Measurements from ENCODE around the gene NPFF. TPM values are rescaled to one million over a fixed set of nuclear protein-coding genes. Genes with fewer than 3 reads are reported as not detected.

NPFF gene
- total and polyA plus RNA-seq, 10 donors = 0.49 to 2.0 (median 1.3) TPM; not detected in 7

DNA sequence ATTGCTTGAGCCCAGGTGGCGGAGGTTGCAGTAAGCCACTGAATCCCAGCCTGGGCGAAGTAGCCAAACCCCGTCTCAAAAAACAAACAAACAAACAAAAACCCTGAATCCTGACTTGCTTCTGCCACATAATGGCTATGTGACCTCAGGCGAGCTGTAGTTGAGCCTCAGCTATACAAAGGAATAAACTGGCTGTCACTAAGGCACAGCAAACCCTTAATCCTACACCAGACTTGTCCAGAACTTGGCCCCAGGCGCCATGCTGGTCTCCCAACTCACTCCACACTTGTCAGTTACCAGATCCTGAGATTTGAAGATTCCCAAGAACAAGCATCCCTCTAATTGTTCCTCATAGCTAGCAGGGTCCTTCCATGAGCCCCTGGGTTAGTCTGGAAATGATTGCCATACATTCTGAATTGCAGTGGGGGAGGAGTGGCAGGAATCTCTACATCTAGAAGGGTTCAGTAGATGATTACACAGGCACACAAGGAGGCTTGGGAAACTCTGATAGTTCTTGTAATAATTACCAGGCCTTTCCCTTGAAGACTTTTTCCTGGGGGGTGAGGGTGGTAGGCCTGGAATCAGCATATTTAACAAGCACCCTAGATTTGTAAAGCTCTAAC, 17.9 kb downstream of the NPFF start:
- TF ChIP-seq POLR2AphosphoS5 (IDR thresholded peaks at IDR 0.05) (peak in 1 of 3 donors; percentile 10), POLR2A (IDR thresholded peaks at IDR 0.05) (no peak)
- intact Hi-C loops (cut with DNase I; ENCODE audit: low total_unique reads) = no loop called here
- no peak for DNase-seq
- Histone ChIP-seq H3K36me3 (peaks cover 0 to 40% (median 26%) of the 10 kb centered on the region in 6 donors), H3K27ac (no peak overlapping the region), H3K9me3 (no peaks in the 10 kb centered on the region), H3K4me1 (peaks cover 12 to 38% (median 23%) of the 10 kb centered on the region in 6 donors), H3K27me3 (replicated peaks in 1 of 7) (no peaks in the 10 kb centered on the region), H3K4me3 (no peak overlapping the region)
- 93 to 97% (median 95%) methylated on average over 5 of the region's 5 CpGs for WGBS, 5 donors

DNA sequence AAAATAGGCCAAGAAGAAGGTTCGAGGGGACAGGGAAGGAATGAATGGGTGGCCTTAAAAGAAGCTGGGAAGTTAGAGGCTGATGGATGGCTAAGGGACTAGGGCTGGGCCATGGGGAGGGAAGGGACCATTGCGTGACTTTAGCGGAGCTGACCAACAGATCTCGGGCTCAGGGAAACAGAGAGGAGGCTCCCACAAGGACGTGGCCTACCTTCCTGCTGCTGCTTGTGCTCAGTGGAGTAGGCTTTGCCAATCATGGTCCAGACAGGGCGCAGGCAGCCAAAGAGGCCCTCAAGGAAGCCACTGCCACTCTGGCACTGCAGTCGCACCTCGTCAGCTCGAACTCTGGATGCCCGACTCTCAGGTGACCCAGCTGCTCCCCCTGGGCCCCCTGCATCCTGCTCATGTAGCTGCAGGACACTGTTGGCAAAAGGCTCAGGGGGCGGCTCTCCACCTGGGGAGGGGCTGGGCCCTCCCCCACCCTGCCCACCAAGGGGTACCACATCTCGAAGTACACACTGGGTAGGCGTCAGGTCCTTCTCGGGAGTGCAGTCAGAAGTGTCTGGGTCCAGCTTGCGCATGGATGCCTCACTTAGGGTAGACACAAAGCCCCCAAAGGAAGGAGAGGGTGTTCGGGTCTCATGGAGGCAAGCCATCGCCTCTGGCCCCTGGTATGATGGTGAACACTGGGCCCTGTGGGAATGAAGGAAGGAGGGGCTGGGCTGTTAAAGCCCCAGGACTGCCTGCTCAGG, 20.4 kb downstream of the NPFF start:
- Histone ChIP-seq H3K9me3 (no peaks in the 10 kb centered on the region), H3K4me3 (no peak overlapping the region), H3K4me1 (peaks cover 0 to 20% (median 2%) of the 10 kb centered on the region in 6 donors), H3K27ac (peak overlapping the region in 1 of 8 donors; percentile 36), H3K27me3 (replicated peaks in 1 of 7) (no peaks in the 10 kb centered on the region), H3K36me3 (peaks cover 0 to 65% (median 47%) of the 10 kb centered on the region in 6 donors)
- TF ChIP-seq POLR2A (IDR thresholded peaks at IDR 0.05) (no peak), POLR2AphosphoS5 (IDR thresholded peaks at IDR 0.05) (peak; percentile 26 to 72 (median 40))
- TF ChIP-seq, protein P1, sequence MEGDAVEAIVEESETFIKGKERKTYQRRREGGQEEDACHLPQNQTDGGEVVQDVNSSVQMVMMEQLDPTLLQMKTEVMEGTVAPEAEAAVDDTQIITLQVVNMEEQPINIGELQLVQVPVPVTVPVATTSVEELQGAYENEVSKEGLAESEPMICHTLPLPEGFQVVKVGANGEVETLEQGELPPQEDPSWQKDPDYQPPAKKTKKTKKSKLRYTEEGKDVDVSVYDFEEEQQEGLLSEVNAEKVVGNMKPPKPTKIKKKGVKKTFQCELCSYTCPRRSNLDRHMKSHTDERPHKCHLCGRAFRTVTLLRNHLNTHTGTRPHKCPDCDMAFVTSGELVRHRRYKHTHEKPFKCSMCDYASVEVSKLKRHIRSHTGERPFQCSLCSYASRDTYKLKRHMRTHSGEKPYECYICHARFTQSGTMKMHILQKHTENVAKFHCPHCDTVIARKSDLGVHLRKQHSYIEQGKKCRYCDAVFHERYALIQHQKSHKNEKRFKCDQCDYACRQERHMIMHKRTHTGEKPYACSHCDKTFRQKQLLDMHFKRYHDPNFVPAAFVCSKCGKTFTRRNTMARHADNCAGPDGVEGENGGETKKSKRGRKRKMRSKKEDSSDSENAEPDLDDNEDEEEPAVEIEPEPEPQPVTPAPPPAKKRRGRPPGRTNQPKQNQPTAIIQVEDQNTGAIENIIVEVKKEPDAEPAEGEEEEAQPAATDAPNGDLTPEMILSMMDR (IDR thresholded peaks at IDR 0.05 in 8 of 11, conservative IDR thresholded peaks at IDR 0.05 in 3 of 11) = no peak
- no peak for DNase-seq
- WGBS, 5 donors = 81 to 91% (median 83%) methylated on average over 10 to 17 of the region's 17 CpGs
- intact Hi-C loops (cut with DNase I; ENCODE audit: low total_unique reads) = no loop called here

DNA sequence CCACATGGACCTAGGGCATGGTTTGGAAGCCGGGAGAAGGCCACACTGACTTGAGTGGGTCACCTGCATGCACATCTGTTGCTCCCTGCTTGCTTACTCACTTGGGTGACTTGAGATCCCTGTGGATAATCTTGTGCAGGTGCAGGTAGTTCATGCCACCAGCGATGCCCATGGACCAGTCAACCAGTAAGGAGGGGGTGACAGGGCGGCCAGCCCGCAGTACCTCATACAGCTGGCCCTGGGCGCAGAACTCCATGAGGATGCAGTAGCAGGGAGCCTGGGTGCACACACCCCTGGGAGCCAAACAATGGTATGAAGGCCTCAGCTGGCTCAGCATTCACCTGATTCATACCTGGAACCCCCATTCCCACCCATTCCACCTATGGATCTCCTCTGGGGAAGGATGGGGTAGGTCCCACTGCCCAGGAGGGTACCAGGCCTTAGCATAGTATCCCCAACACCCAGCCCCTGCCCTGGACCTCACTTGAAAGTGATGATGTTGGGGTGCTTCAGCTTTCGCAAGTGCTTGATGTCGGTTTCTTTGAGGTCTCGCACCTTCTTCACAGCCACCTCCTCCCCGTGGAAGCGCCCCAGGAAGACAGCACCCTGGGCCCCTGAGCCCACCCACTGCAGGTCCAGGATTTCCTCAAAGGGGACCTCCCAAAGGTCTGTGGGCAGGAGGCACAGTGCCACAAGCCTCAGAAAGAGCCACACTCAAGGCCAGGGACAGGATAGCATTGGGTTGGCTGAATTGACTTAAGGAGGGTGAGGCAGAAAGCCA, 21.1 kb downstream of the NPFF start:
- Histone ChIP-seq H3K36me3 (peaks cover 0 to 72% (median 55%) of the 10 kb centered on the region in 6 donors), H3K9me3 (no peaks in the 10 kb centered on the region), H3K4me3 (no peak overlapping the region), H3K27ac (peak overlapping the region in 1 of 8 donors; percentile 36), H3K4me1 (peaks cover 0 to 22% (median 8%) of the 10 kb centered on the region in 6 donors), H3K27me3 (replicated peaks in 1 of 7) (no peaks in the 10 kb centered on the region)
- no peak for DNase-seq
- TF ChIP-seq, protein P1 (IDR thresholded peaks at IDR 0.05 in 8 of 11, conservative IDR thresholded peaks at IDR 0.05 in 3 of 11) = no peak
- TF ChIP-seq POLR2A (IDR thresholded peaks at IDR 0.05) (no peak), POLR2AphosphoS5 (IDR thresholded peaks at IDR 0.05) (peak in 2 of 3 donors; percentile 5 to 76)
- intact Hi-C loops (cut with DNase I; ENCODE audit: low total_unique reads) = no loop called here
- WGBS, 5 donors = 88 to 95% (median 92%) methylated on average over 7 to 10 of the region's 10 CpGs

DNA sequence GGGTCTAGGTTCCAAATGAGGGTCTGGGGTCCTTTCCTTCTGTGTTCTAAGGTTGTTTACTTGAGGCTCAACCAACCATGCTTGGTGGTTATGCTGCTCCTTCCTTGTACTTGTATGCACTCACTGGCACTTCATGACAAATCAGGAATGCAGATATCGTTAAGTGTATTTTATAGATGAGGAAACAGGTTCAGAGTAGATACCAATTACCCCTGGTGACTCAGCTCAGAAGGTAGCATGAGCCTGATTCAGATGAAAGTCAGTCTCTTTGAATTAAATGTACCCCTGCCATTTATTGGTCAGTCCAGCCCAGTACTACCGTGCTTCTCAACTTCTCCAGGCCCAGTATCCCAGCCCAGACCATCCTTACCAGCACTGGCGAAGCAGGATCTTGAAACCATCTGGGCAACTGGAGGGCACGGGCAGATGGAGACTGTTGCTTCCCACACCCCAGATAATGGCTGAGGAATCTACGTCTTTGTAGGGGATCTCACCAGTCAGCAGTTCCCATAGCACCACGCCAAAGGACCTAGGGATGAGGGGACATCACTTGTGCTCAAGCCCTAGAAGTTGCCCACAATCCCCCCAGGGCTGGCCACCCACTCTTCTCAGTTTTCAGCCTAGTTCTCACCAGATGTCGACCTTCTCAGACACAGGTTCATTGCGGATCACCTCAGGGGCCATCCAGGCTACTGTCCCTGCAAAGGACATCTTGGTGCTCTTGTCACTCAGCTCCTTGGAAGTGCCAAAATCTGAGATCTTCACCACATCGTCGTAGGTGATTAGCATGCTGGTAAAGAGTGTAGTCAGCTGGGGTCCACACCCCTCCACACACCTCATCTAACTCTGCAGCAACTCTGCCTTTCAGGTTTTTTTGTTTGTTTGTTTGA, 22.4 kb downstream of the NPFF start:
- no peak for DNase-seq
- H3K4me1 ChIP-seq = peaks cover 0 to 34% (median 18%) of the 10 kb centered on the region in 6 donors
- TF ChIP-seq POLR2A (IDR thresholded peaks at IDR 0.05) (no peak), POLR2AphosphoS5 (IDR thresholded peaks at IDR 0.05) (peak in 2 of 3 donors; percentile 30 to 50)
- TF ChIP-seq, protein P1 (IDR thresholded peaks at IDR 0.05 in 8 of 11, conservative IDR thresholded peaks at IDR 0.05 in 3 of 11) = no peak
- no peak overlapping the region for H3K4me3 ChIP-seq
- intact Hi-C loops (cut with DNase I; ENCODE audit: low total_unique reads) = no loop called here
- peak overlapping the region in 1 of 8 donors; percentile 24 for H3K27ac ChIP-seq
- no peaks in the 10 kb centered on the region for H3K9me3 ChIP-seq
- WGBS, 5 donors = 86 to 93% (median 91%) methylated on average over 10 of the region's 10 CpGs
- peaks cover 0 to 84% (median 67%) of the 10 kb centered on the region in 6 donors for H3K36me3 ChIP-seq
- H3K27me3 ChIP-seq (replicated peaks in 1 of 7) = no peaks in the 10 kb centered on the region

All from spleen (tissue), 11 donors.